Measurements from ENCODE around the gene GP1BA. TPM values are rescaled to one million over a fixed set of nuclear protein-coding genes. Genes with fewer than 3 reads are reported as not detected.

GP1BA gene
- total and polyA plus RNA-seq, 11 donors: 0.06 to 0.35 (median 0.20) TPM; not detected in 6

DNA sequence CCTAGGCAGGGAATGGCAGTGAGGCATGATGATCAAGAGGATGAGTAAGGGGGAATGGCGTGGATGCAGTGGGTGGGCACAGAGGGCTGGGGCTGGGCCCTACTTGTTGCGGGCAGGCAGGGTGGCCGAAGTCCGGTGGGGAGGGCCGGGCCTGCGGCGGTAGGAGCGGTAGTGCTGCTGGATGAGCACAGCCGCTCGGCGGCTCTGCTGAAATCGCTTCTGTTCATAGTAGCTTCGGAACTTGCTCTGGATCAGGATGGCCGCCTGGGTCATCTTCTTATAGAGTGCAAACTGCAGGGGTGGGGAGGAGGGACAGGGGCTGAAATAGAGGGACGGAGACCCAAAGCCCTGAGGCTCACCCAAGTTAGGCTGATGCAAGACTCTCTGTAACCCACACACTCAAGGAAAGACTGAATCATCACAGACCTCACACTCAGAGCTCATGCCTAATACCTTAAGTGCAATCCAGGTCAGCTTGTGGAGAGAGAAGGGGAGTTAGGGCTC lies 37.0 kb downstream of the GP1BA start:
- 74 to 78% (median 74%) methylated on average over 11 to 15 of the region's 15 CpGs for WGBS, 4 donors
- intact Hi-C loops (cut with DNase I): loop anchor here in 2 of 10 donors (2.0 to 5.0 kb wide), 3 partner anchors 18 to 62 kb away; partner anchors contain the start of genes CAMTA2 (in 1 of the 2) and ENO3 (in 1 of the 2)
- peaks cover 0 to 54% (median 47%) of the 10 kb centered on the region in 9 donors for H3K36me3 ChIP-seq

GRCh38 chr17:4969551-4970173 lies 37.6 kb downstream of the GP1BA start:
- 79 to 87% (median 84%) methylated on average over 16 of the region's 16 CpGs for WGBS, 4 donors
- intact Hi-C loops (cut with DNase I): loop anchor here in 4 of 10 donors (2.0 to 5.0 kb wide), 5 partner anchors 17 to 62 kb away; partner anchors contain the start of genes CAMTA2 (in 1 of the 4) and ENO3 (in 1 of the 4)
- ATAC-seq (no peak), DNase-seq (no peak)
- Histone ChIP-seq H3K4me1 (peaks cover 0 to 67% (median 49%) of the 10 kb centered on the region in 12 donors), H3K9me3 (no peaks in the 10 kb centered on the region), H3K27ac (peak overlapping the region in 5 of 12 donors; percentile 89 to 99 (median 96)), H3K36me3 (peaks cover 0 to 60% (median 53%) of the 10 kb centered on the region in 9 donors), H3K4me3 (peak overlapping the region in 2 of 12 donors; percentile 67 to 83), H3K27me3 (no peaks in the 10 kb centered on the region)
- no peak for TF ChIP-seq CTCF (IDR thresholded peaks at IDR 0.05)
- TF ChIP-seq POLR2A (IDR thresholded peaks at IDR 0.05): no peak

More for the DNA sequence above, 37.0 kb downstream of the GP1BA start:
- Histone ChIP-seq H3K9me3 (no peaks in the 10 kb centered on the region), H3K27me3 (no peaks in the 10 kb centered on the region), H3K27ac (peak overlapping the region in 11 of 12 donors; percentile 89 to 99 (median 97)), H3K4me3 (peak overlapping the region in 9 of 12 donors; percentile 60 to 83 (median 71)), H3K4me1 (peaks cover 0 to 61% (median 45%) of the 10 kb centered on the region in 12 donors)
- DNase-seq (peak in 1 of 5 donors; percentile 47), ATAC-seq (peak in 1 of 4 donors; percentile 2)
- no peak for TF ChIP-seq CTCF (IDR thresholded peaks at IDR 0.05)
- TF ChIP-seq POLR2A (IDR thresholded peaks at IDR 0.05): no peak

GRCh38 chr17:4970273-4970672 lies 38.2 kb downstream of the GP1BA start:
- H3K27me3 ChIP-seq: no peaks in the 10 kb centered on the region
- intact Hi-C loops (cut with DNase I): loop anchor here in 2 of 10 donors (5.0 kb wide), 2 partner anchors 33 to 53 kb away; no protein-coding TSS in a partner anchor
- DNase-seq (no peak), ATAC-seq (no peak)
- peaks cover 0 to 66% (median 47%) of the 10 kb centered on the region in 12 donors for H3K4me1 ChIP-seq
- H3K36me3 ChIP-seq: peaks cover 0 to 66% (median 56%) of the 10 kb centered on the region in 9 donors
- no peak overlapping the region for H3K4me3 ChIP-seq
- H3K9me3 ChIP-seq: no peaks in the 10 kb centered on the region
- 90 to 92% (median 91%) methylated on average over 8 of the region's 8 CpGs for WGBS, 4 donors
- H3K27ac ChIP-seq: peak overlapping the region in 5 of 12 donors; percentile 39 to 99 (median 96)
- no peak for TF ChIP-seq POLR2A (IDR thresholded peaks at IDR 0.05)
- no peak for TF ChIP-seq CTCF (IDR thresholded peaks at IDR 0.05)

DNA sequence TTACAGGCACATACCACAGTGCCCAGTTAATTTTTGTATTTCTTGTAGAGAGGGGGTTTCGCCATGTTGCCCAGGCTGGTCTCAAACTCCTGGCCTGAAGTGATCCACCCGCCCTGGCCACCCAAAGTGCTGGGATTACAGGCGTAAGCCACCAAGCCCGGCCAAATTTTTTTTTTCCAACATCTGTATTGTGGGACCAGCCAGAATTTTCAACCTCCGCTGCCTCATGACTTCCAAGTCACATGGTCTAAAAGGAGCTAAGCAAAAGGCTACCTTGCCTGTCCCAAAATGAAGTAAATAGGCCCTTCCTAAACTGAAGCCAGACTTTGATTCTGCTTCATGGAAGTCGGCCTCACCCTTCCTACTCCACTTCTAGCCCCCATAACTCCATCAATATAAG lies 39.7 kb downstream of the GP1BA start:
- WGBS, 4 donors: 80 to 91% (median 89%) methylated on average over 6 of the region's 6 CpGs
- Histone ChIP-seq H3K27ac (peak overlapping the region in 5 of 12 donors; percentile 61 to 82 (median 73)), H3K27me3 (no peaks in the 10 kb centered on the region), H3K9me3 (no peaks in the 10 kb centered on the region), H3K4me1 (peaks cover 0 to 54% (median 37%) of the 10 kb centered on the region in 12 donors), H3K36me3 (peaks cover 0 to 76% (median 70%) of the 10 kb centered on the region in 9 donors), H3K4me3 (no peak overlapping the region)
- TF ChIP-seq CTCF (IDR thresholded peaks at IDR 0.05) (no peak), POLR2A (IDR thresholded peaks at IDR 0.05) (no peak)
- no peak for DNase-seq
- ATAC-seq: no peak
- intact Hi-C loops (cut with DNase I): loop anchor here in 2 of 10 donors (5.0 kb wide), 2 partner anchors 35 to 55 kb away; no protein-coding TSS in a partner anchor
